Bronchial epithelial cell (primary cell): ENCODE data around the gene SGK1. TPM values are rescaled to one million over a fixed set of nuclear protein-coding genes. Genes with fewer than 3 reads are reported as not detected.
A peak's percentile ranks its signal among the peaks of the same experiment; 100 is the strongest.

Experiments used
- DNase-seq: peaks from one replicate; pipeline ENCODE4 v3.0.0-alpha.2; 2010; ENCODE audit warnings: low read depth
- FAIRE-seq: peaks from 2 replicates; lab custom pipeline; 2011; peaks lifted over from hg19 to GRCh38; lab: Jason Lieb, UNC
- H3K27me3 ChIP-seq: 2 replicates; pipeline ENCODE4 v1.5.1; 2011; ENCODE audit warnings: low read length; ENCODE audit not compliant: control insufficient read depth, insufficient read depth
- H3K36me3 ChIP-seq: 2 replicates; pipeline ENCODE4 v1.5.1; 2011; ENCODE audit warnings: low read length; ENCODE audit not compliant: control insufficient read depth, insufficient read depth
- H3K4me3 ChIP-seq: 2 replicates; pipeline ENCODE4 v1.5.1; 2011; ENCODE audit warnings: mild to moderate bottlenecking, low read depth, low read length, control low read depth
- total RNA-seq: library from RNA; depleted of rRNA; stranded (reverse); fragments of >200 nt; gene quantifications from 2 replicates; pipeline ENCODE4 v1.2.1, GENCODE V29; 2014
- TF ChIP-seq, protein P1 (sequence below): IDR thresholded peaks from 2 replicates; pipeline ENCODE4 v1.5.1; 2011; ENCODE audit warnings: mild to moderate bottlenecking, moderate library complexity, low read length, control low read depth, inconsistent platforms; ENCODE audit not compliant: insufficient read depth, severe bottlenecking

SGK1 gene
- total RNA-seq, 1 donor from 2014 or later, result 13.4 TPM

DNA sequence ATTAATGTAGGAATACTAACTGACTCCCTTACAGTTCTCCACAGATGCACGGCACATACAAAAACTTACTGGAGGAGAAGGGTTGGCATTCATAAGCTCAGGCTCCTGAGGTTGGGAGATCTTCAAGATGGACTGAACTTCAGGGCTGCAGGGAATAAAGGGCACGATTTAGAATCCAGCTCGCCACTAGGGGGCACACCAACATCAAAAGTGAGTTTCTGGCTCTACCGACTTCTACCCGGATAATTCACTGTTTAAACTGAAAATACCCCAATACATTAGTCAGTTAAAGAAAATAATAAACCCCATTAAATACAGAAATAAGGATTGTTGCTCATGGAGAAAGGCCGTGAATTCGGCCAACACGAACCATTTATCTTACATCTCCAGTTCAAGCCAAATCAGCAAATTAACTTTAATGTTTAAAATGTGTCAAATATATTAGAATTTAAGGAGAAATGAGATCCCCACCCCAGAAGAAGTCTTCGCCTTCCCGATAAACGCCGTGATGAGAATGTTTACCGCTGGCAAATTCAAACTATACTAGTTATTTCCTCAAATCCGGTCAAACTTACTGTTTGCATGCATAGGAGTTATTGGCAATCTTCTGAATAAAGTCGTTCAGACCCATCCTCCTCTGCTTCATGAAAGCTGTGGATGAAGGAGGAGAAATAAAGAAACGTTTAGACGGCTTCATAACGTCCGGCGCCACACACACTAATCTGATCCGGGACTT is 143.8 kb downstream of the SGK1 start:
- FAIRE-seq (no peak), DNase-seq (peak; percentile 72)
- peak overlapping the region; percentile 72 for H3K4me3 ChIP-seq
- no peaks in the 10 kb centered on the region for H3K27me3 ChIP-seq
- peaks cover 10% of the 10 kb centered on the region for H3K36me3 ChIP-seq
- TF ChIP-seq, protein P1, sequence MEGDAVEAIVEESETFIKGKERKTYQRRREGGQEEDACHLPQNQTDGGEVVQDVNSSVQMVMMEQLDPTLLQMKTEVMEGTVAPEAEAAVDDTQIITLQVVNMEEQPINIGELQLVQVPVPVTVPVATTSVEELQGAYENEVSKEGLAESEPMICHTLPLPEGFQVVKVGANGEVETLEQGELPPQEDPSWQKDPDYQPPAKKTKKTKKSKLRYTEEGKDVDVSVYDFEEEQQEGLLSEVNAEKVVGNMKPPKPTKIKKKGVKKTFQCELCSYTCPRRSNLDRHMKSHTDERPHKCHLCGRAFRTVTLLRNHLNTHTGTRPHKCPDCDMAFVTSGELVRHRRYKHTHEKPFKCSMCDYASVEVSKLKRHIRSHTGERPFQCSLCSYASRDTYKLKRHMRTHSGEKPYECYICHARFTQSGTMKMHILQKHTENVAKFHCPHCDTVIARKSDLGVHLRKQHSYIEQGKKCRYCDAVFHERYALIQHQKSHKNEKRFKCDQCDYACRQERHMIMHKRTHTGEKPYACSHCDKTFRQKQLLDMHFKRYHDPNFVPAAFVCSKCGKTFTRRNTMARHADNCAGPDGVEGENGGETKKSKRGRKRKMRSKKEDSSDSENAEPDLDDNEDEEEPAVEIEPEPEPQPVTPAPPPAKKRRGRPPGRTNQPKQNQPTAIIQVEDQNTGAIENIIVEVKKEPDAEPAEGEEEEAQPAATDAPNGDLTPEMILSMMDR, result peak; percentile 75

DNA sequence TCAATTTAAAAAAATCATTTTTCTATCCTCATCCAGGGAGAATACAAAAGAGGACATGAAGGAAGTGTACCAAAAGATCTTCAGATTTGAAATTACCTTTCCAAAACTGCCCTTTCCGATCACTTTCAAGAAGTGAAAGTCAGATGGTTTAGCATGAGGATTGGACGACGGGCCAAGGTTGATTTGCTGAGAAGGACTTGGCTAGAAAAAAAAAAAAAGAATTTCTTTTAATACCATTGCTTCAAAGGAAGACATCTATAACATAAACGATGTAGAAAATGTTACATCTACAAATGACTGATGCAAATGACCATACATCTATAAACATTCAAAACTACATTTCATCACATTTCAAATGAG is 144.6 kb downstream of the SGK1 start:
- Histone ChIP-seq H3K4me3 (peak overlapping the region; percentile 72), H3K27me3 (no peaks in the 10 kb centered on the region), H3K36me3 (peaks cover 10% of the 10 kb centered on the region)
- FAIRE-seq (no peak), DNase-seq (no peak)
- TF ChIP-seq, protein P1, result no peak

DNA sequence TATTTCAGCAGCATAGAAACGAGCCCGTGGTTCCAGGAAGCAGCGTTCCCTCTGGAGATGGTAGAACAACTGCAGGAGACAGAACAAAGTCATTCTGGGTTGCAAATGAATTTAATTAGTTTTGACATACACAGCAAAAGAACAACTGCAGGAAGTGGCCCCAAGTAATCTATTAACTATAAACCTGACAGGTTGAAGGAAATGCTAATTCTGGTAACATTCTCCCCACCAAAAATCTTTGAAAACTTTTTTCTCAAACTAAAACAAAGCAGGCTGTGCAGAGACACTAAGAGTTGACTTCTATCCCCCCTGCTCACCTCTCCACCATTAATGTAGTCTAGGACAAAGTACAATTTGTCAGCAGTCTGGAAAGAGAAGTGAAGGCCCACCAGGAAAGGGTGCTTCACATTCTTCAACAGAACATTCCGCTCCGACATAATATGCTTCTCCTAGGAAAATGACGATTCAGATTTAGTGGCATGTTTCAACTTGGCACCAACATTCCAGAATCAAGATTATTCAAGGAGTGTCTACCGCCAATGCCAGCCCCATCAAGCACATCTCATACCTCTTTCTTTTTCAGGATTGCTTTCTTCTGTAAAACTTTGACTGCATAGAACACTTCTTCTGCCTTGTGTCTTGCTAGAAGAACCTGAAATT is 145.1 kb downstream of the SGK1 start:
- no peak for FAIRE-seq
- TF ChIP-seq, protein P1, result no peak
- H3K4me3 ChIP-seq, result peak overlapping the region; percentile 72
- no peaks in the 10 kb centered on the region for H3K27me3 ChIP-seq
- DNase-seq, result peak; percentile 72
- H3K36me3 ChIP-seq, result peaks cover 10% of the 10 kb centered on the region

DNA sequence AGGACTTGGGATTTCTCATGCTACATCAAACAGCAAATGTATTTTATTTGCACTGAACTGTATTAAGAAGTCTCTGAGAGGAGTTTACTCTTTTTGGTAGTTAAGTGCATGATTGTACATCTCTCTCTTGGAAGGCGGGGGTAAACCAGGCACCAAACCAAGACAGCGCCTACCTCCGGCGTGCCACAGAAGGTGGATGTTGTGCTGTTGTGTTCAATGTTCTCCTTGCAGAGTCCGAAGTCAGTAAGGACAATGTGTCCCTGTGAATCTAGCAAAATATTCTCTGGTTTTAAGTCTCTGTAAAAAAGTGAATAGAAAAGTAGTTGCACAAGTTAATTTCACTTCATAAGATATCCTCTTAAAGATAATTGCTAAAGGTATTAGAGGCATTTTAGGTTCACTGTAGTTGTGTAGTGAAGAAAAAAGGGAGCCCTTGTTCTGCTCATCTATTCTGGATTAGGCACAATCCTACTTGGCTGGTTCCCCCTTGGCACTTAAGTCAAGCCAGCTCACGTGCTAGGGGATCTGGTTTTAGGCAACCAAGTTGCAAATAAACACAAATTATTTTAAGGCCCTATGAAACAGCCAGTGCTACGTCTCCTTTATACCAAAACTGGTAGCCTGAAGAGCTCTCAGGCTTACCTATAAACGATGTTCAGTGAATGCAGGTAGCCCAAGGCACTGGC is 145.7 kb downstream of the SGK1 start:
- H3K27me3 ChIP-seq, result no peaks in the 10 kb centered on the region
- TF ChIP-seq, protein P1, result no peak
- no peak for DNase-seq
- peaks cover 10% of the 10 kb centered on the region for H3K36me3 ChIP-seq
- H3K4me3 ChIP-seq, result no peak overlapping the region
- FAIRE-seq, result no peak

DNA sequence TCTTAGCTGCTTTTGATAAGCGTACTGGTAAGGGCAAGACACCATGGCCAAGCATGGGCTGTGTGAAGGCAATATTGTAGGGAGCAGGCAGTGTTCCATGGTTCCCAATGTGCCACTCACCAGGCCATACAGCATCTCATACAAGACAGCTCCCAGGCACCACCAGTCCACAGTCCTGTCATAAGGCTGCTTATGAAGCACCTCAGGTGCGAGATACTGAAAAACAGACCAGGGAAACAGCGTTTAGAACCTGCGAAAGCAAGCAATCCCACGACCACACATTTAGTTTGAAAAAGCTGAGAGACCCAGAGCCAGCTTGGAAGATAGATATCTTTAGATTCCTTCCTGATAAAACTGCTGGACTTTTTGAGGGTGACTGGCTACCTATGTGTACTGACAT is 146.4 kb downstream of the SGK1 start:
- DNase-seq (no peak), FAIRE-seq (no peak)
- H3K4me3 ChIP-seq, result no peak overlapping the region
- H3K27me3 ChIP-seq, result no peaks in the 10 kb centered on the region
- peaks cover 10% of the 10 kb centered on the region for H3K36me3 ChIP-seq
- TF ChIP-seq, protein P1, result no peak
